HUES48 (cell line): ENCODE results near the gene ALG1.
"Not testable (repeated sequence)": the region's sequence is repeated elsewhere in the genome, so short reads cannot be mapped to it uniquely, and the experiment has no call there.

Source experiments
- H3K27ac ChIP-seq: one replicate; pipeline ENCODE4 v1.7.0; 2013; ENCODE audit warnings: low read depth, low read length, inconsistent platforms
- H3K27me3 ChIP-seq: 2 replicates; pipeline ENCODE4 v1.6.1; 2013; ENCODE audit warnings: mild to moderate bottlenecking, low read length; ENCODE audit not compliant: control insufficient read depth, insufficient read depth
- H3K36me3 ChIP-seq: 2 replicates; pipeline ENCODE4 v1.6.1; 2013; ENCODE audit warnings: low read length; ENCODE audit not compliant: control insufficient read depth, insufficient read depth
- H3K4me1 ChIP-seq: 2 replicates; pipeline ENCODE4 v1.6.1; 2013; ENCODE audit warnings: mild to moderate bottlenecking, low read length; ENCODE audit not compliant: control insufficient read depth, insufficient read depth
- H3K4me3 ChIP-seq: 2 replicates; pipeline ENCODE4 v1.5.1; 2013; ENCODE audit warnings: mild to moderate bottlenecking, low read depth, low read length
- H3K9ac ChIP-seq: 2 replicates; pipeline ENCODE4 v1.6.1; 2013; ENCODE audit warnings: mild to moderate bottlenecking, low read depth, low read length, moderate library complexity
- H3K9me3 ChIP-seq: 2 replicates; pipeline ENCODE4 v1.6.1; 2013; ENCODE audit warnings: low read length; ENCODE audit not compliant: control insufficient read depth, insufficient read depth

Gene ALG1

GRCh38 chr16:5105039-5105438, 33.4 kb downstream of the ALG1 start:
- H3K4me1 ChIP-seq, H3K27me3 ChIP-seq, H3K27ac ChIP-seq: not testable (repeated sequence)

DNA sequence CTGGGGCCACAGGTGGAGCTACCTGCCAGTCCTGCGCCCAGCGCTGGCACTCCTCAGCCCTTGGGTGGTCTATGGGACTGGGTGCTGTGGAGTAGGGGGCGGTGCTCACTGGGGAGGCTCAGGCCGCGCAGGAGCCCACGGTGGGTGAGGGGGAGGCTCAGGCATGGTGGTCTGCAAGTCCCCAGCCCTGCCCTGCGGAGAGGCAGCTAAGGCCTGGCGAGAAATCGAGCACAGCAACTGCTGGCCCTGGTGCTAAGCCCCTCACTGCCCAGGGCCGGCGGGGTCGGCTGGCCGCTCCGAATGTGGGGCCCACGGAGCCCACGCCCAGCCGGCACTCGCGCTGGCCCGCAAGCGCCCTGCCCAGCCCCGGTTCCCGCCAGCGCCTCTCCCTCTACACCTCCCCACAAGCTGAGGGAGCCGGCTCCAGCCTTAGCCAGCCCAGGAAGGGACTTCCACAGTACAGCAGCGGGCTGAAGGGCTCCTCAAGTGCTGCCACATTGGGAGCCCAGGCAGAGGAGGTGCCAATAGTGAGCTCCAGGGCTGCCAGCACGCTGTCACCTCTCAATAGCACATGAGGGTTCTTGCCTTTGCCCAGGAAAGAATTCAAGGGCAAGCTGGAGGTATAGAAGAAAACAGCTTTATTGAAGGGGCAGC, 37.0 kb downstream of the ALG1 start:
- H3K27me3 ChIP-seq = no peaks in the 10 kb centered on the region
- no peaks in the 10 kb centered on the region for H3K9me3 ChIP-seq
- H3K4me1 ChIP-seq = no peaks in the 10 kb centered on the region
- H3K9ac ChIP-seq = no peak overlapping the region
- H3K4me3 ChIP-seq = no peak overlapping the region
- no peak overlapping the region for H3K27ac ChIP-seq
- no peaks in the 10 kb centered on the region for H3K36me3 ChIP-seq

More at GRCh38 chr16:5105039-5105438, 33.4 kb downstream of the ALG1 start:
- not testable (repeated sequence) for H3K36me3 ChIP-seq, H3K9ac ChIP-seq, H3K9me3 ChIP-seq, H3K4me3 ChIP-seq

GRCh38 chr16:5110933-5111332, 39.3 kb downstream of the ALG1 start:
- H3K4me1 ChIP-seq, H3K4me3 ChIP-seq, H3K9me3 ChIP-seq, H3K9ac ChIP-seq, H3K27me3 ChIP-seq, H3K36me3 ChIP-seq, H3K27ac ChIP-seq: not testable (repeated sequence)

- H3K36me3 ChIP-seq, H3K27ac ChIP-seq, H3K9ac ChIP-seq, H3K4me1 ChIP-seq, H3K9me3 ChIP-seq, H3K4me3 ChIP-seq, H3K27me3 ChIP-seq: not testable (repeated sequence)
These were observed 45.2 kb downstream of the ALG1 start for GRCh38 chr16:5116780-5117295.

GRCh38 chr16:5117300-5118087, 45.9 kb downstream of the ALG1 start:
- H3K9me3 ChIP-seq, H3K27ac ChIP-seq, H3K27me3 ChIP-seq, H3K9ac ChIP-seq, H3K4me1 ChIP-seq, H3K36me3 ChIP-seq, H3K4me3 ChIP-seq: not testable (repeated sequence)

- H3K9ac ChIP-seq, H3K27ac ChIP-seq, H3K27me3 ChIP-seq, H3K4me3 ChIP-seq, H3K36me3 ChIP-seq, H3K9me3 ChIP-seq: not testable (repeated sequence)
- H3K4me1 ChIP-seq = peaks cover 19% of the 10 kb centered on the region
These were observed 59.9 kb downstream of the ALG1 start for GRCh38 chr16:5131467-5132004.

DNA sequence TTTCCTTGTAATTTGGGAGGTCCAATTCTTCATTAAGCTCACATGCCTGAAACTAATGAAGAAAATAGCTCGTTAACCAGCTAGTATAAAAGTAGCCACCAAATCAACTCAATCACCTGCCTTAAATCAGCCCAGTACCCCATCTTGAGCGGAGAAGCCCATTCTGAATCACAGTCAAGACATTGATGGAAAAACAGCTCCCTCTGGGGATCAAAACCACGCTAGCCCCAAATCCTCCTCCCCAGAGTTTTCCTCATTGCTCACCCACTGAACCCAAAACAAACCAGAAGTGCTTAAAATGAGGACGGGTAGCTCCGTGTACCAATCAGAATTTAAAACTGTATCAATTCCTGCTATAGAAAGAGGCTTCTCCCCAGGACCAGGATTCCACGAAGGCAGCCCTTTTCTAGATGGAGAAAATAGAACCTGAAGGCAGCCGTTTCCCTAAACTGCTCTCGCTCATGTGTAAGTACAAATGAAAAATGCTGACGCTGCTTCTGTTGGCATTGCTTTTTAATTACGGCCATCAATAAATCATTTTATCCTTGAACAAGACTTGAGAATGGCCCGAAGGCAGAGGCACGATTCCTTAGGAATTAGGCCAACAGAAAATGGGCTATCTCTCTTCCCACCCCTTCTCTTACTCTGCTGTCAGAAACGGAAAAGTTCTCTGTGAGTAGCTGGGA, 61.4 kb downstream of the ALG1 start:
- not testable (repeated sequence) for H3K36me3 ChIP-seq, H3K27ac ChIP-seq, H3K4me3 ChIP-seq, H3K9ac ChIP-seq, H3K27me3 ChIP-seq, H3K9me3 ChIP-seq
- peaks cover 19% of the 10 kb centered on the region for H3K4me1 ChIP-seq

DNA sequence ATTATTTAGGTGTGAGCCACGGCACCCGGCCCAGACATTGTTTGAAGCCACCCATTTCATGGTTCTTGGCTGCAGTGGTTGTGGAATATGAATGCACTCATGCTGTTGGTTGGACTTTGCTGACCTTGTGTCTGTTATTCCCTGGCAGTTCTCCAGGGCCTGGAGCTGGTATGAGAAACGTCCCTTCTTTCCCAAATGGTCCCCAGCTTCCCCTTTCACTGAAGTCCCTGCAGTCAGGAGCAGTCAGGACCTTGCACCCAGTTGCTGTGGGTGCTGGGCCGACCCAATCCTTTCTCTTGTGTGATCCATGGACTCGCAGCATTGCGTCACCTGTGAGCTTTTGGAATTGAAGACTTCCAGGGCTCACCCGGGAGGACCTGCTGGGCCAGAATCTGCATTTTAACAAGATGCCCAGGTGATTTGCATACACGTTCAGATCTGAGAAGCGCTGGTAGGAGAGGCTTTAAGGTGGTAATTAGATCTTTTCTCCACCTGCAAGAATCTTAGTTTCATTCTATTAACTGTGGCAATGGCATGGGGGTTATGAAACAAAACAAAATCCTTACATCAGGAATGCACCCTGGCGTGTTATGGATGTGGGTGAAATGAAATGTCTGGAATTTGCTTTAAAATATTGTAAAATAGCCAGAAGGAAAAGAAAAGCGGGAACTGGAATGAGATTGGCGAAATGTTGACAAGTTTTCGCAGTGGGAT, 63.3 kb downstream of the ALG1 start:
- not testable (repeated sequence) for H3K36me3 ChIP-seq, H3K27me3 ChIP-seq, H3K9me3 ChIP-seq
- peaks cover 19% of the 10 kb centered on the region for H3K4me1 ChIP-seq
- 0 out of 2 replicates have a peak overlapping the region, but pooled peaks have one; percentile 9 for H3K4me3 ChIP-seq
- peak overlapping the region; percentile 5; the same call in 1 of the 2 replicates for H3K9ac ChIP-seq
- peak overlapping the region; percentile 77 for H3K27ac ChIP-seq
